GM18498 (cell line): ENCODE measurements around the gene ZNF574.
"Not testable (repeated sequence)": the region's sequence is repeated elsewhere in the genome, so short reads cannot be mapped to it uniquely, and the experiment has no call there.

Experiments used
- ATAC-seq: cut with Tn5 transposase; IDR thresholded peaks from one replicate; pipeline ENCODE4 v1.9.1; 2021; ENCODE audit warnings: mild to moderate bottlenecking, moderate library complexity; ENCODE audit not compliant: unreplicated experiment

Gene ZNF574

GRCh38 chr19:42096255-42096837 is 20.4 kb downstream of the ZNF574 start:
- no peak for ATAC-seq

- no peak for ATAC-seq
Measured at GRCh38 chr19:42097461-42097860, 21.5 kb downstream of the ZNF574 start.

GRCh38 chr19:42098781-42099180 is 22.8 kb downstream of the ZNF574 start:
- no peak for ATAC-seq

- ATAC-seq = no peak
Measured at GRCh38 chr19:42099336-42099925, 23.5 kb downstream of the ZNF574 start.

GRCh38 chr19:42100241-42100640 is 24.3 kb downstream of the ZNF574 start:
- ATAC-seq = not testable (repeated sequence)

- ATAC-seq = no peak
Measured at GRCh38 chr19:42102877-42103276, 26.9 kb downstream of the ZNF574 start.

GRCh38 chr19:42105368-42105767 is 29.4 kb downstream of the ZNF574 start:
- ATAC-seq = no peak

GRCh38 chr19:42108527-42109389 is 32.8 kb downstream of the ZNF574 start:
- peak; percentile 76 for ATAC-seq

GRCh38 chr19:42109896-42110295 is 33.9 kb downstream of the ZNF574 start:
- ATAC-seq = no peak

- no peak for ATAC-seq
Measured at GRCh38 chr19:42110658-42111057, 34.7 kb downstream of the ZNF574 start.

GRCh38 chr19:42111384-42111783 is 35.4 kb downstream of the ZNF574 start:
- ATAC-seq = no peak

- no peak for ATAC-seq
Measured at GRCh38 chr19:42111811-42112210, 35.8 kb downstream of the ZNF574 start.

GRCh38 chr19:42113641-42114348 is 37.8 kb downstream of the ZNF574 start:
- peak; percentile 47 for ATAC-seq

GRCh38 chr19:42114412-42114811 is 38.4 kb downstream of the ZNF574 start:
- peak; percentile 59 for ATAC-seq

GRCh38 chr19:42115219-42115618 is 39.3 kb downstream of the ZNF574 start:
- ATAC-seq = no peak

- ATAC-seq = no peak
Measured at GRCh38 chr19:42115705-42116104, 39.7 kb downstream of the ZNF574 start.

GRCh38 chr19:42116308-42117075 is 40.5 kb downstream of the ZNF574 start:
- ATAC-seq = no peak

GRCh38 chr19:42117076-42117475 is 41.1 kb downstream of the ZNF574 start:
- ATAC-seq = no peak

- no peak for ATAC-seq
Measured at GRCh38 chr19:42120276-42120980, 44.5 kb downstream of the ZNF574 start.

- ATAC-seq = no peak
Measured at GRCh38 chr19:42121036-42121621, 45.2 kb downstream of the ZNF574 start.
